H1 (cell line): ENCODE results near the gene CACFD1. TPM values are rescaled to one million over a fixed set of nuclear protein-coding genes. Genes with fewer than 3 reads are reported as not detected.

ENCODE experiments used
- CTCF ChIA-PET: fragments of 300-600 bp; sonication (Branson Sonifier 250); formaldehyde crosslinking; loops from one replicate; lab custom pipeline; 2021; ENCODE audit not compliant: partially characterized antibody; lab: Charles Lee
- POLR2A ChIA-PET: fragments of 300-600 bp; sonication (Branson Sonifier 250); formaldehyde crosslinking; loops from one replicate; lab custom pipeline; 2021; ENCODE audit warnings: inconsistent platforms; ENCODE audit not compliant: partially characterized antibody; lab: Charles Lee
- DNase-seq, 2 experiments: peaks; one replicate each; pipeline versions ENCODE4 v3.0.0 to v3.0.0-alpha.2; 2010 to 2022; ENCODE audit warnings: low spot score in 2 of 2, low read depth in 1 of 2, mixed read lengths in 1 of 2
- FAIRE-seq: peaks from 2 replicates; lab custom pipeline; 2011; peaks lifted over from hg19 to GRCh38; lab: Jason Lieb, UNC
- H2AFZ ChIP-seq: 2 replicates; pipeline ENCODE4 v1.8.1; 2012; ENCODE audit warnings: low read length, inconsistent platforms
- H2AK5ac ChIP-seq: 2 replicates; pipeline ENCODE4 v1.6.1; 2013; ENCODE audit warnings: low read depth, low read length
- H2BK120ac ChIP-seq: replicated peaks from 2 replicates; pipeline ENCODE3; 2013; ENCODE audit warnings: low read depth, low read length, inconsistent platforms
- H2BK12ac ChIP-seq: 2 replicates; pipeline ENCODE4 v1.6.1; 2013; ENCODE audit warnings: low read depth, low read length
- H2BK15ac ChIP-seq: 2 replicates; pipeline ENCODE4 v1.6.1; 2013; ENCODE audit warnings: low read length
- H2BK20ac ChIP-seq: 2 replicates; pipeline ENCODE4 v1.6.1; 2013; ENCODE audit warnings: low read length
- H2BK5ac ChIP-seq: 2 replicates; pipeline ENCODE4 v1.6.1; 2013; ENCODE audit warnings: low read depth, low read length
- H3K14ac ChIP-seq: 2 replicates; pipeline ENCODE4 v1.6.1; 2013; ENCODE audit warnings: inconsistent platforms; ENCODE audit not compliant: insufficient read length
- H3K18ac ChIP-seq: 2 replicates; pipeline ENCODE4 v1.6.1; 2013; ENCODE audit warnings: low read length; ENCODE audit errors: extremely low read depth
- H3K23ac ChIP-seq: 2 replicates; pipeline ENCODE4 v1.6.1; 2013; ENCODE audit warnings: inconsistent platforms; ENCODE audit not compliant: insufficient read length
- H3K23me2 ChIP-seq: 2 replicates; pipeline ENCODE4 v1.6.1; 2013; ENCODE audit warnings: low read depth, low read length
- H3K27ac ChIP-seq: 2 replicates; pipeline ENCODE4 v1.6.1; 2011; ENCODE audit warnings: low read depth, low read length, inconsistent platforms
- H3K27me3 ChIP-seq, 4 experiments: replicated peaks in 1 of 4; 1 replicate in 1 of 4; 2 replicates in 3 of 4; pipeline versions ENCODE4 v1.6.1 to v1.8.1; 2011 to 2013; ENCODE audit warnings: low read length in 3 of 4, mild to moderate bottlenecking in 3 of 4, inconsistent platforms in 2 of 4, mixed read lengths in 2 of 4, moderate library complexity in 1 of 4; ENCODE audit not compliant: control insufficient read depth in 3 of 4, insufficient read depth in 3 of 4; ENCODE audit errors: extremely low read depth in 1 of 4
- H3K36me3 ChIP-seq, 4 experiments: 2 replicates each; pipeline versions ENCODE4 v1.6.1 to v1.8.1; 2011 to 2013; ENCODE audit warnings: mild to moderate bottlenecking in 4 of 4, low read length in 3 of 4, moderate library complexity in 2 of 4, control low read depth in 1 of 4, inconsistent platforms in 1 of 4; ENCODE audit not compliant: insufficient read depth in 4 of 4, control insufficient read depth in 2 of 4
- H3K4ac ChIP-seq: replicated peaks from 2 replicates; pipeline ENCODE3; 2013; ENCODE audit warnings: low read length, low read depth, mixed read lengths, inconsistent platforms; ENCODE audit not compliant: insufficient read length
- H3K4me1 ChIP-seq, 4 experiments: replicated peaks in 1 of 4; 1 replicate in 1 of 4; 2 replicates in 3 of 4; pipeline versions ENCODE4 v1.6.1 to v1.8.1; 2011 to 2013; ENCODE audit warnings: low read length in 3 of 4, inconsistent platforms in 2 of 4, mixed read lengths in 1 of 4; ENCODE audit not compliant: insufficient read depth in 4 of 4, control insufficient read depth in 3 of 4
- H3K4me2 ChIP-seq, 2 experiments: 2 replicates each; pipeline versions ENCODE4 v1.6.1 to v1.8.1; 2011 to 2013; ENCODE audit warnings: low read depth in 2 of 2, low read length in 2 of 2, control low read depth in 1 of 2, inconsistent platforms in 1 of 2, mild to moderate bottlenecking in 1 of 2; ENCODE audit not compliant: insufficient read depth in 1 of 2
- H3K4me3 ChIP-seq, 4 experiments: fragments of 200-600, 300-600 bp in 1 of 4; sonication (generic), shearing (Covaris generic), sonication (Bioruptor Twin) in 1 of 4; 2 replicates each; pipeline versions ENCODE4 v1.5.1 to v1.8.1; 2011 to 2016; ENCODE audit warnings: low read length in 4 of 4, low read depth in 3 of 4, control low read depth in 2 of 4, inconsistent platforms in 2 of 4, mild to moderate bottlenecking in 2 of 4, mixed read lengths in 1 of 4, moderate library complexity in 1 of 4; ENCODE audit not compliant: insufficient read depth in 2 of 4; ENCODE audit errors: extremely low read depth in 1 of 4
- H3K56ac ChIP-seq: replicated peaks from 2 replicates; pipeline ENCODE3; 2013; ENCODE audit warnings: low read depth, mild to moderate bottlenecking, mixed read lengths, low read length, inconsistent platforms; ENCODE audit not compliant: insufficient read length
- H3K79me1 ChIP-seq: 2 replicates; pipeline ENCODE4 v1.6.1; 2013; ENCODE audit warnings: low read depth, low read length, control low read depth
- H3K79me2 ChIP-seq, 2 experiments: 2 replicates each; pipeline versions ENCODE4 v1.6.1 to v1.8.1; 2012 to 2013; ENCODE audit warnings: low read length in 2 of 2, mild to moderate bottlenecking in 2 of 2, inconsistent platforms in 1 of 2; ENCODE audit not compliant: insufficient read depth in 2 of 2, control insufficient read depth in 1 of 2
- H3K9ac ChIP-seq, 4 experiments: replicated peaks in 1 of 4; 1 replicate in 1 of 4; 2 replicates in 3 of 4; pipeline versions ENCODE4 v1.6.1 to v1.8.1; 2011 to 2013; ENCODE audit warnings: low read depth in 3 of 4, low read length in 3 of 4, control low read depth in 2 of 4, mild to moderate bottlenecking in 2 of 4, moderate library complexity in 2 of 4, inconsistent platforms in 1 of 4; ENCODE audit errors: extremely low read depth in 1 of 4
- H3K9me3 ChIP-seq, 2 experiments: 2 replicates each; pipeline versions ENCODE4 v1.6.1 to v1.8.1; 2012 to 2013; ENCODE audit warnings: mild to moderate bottlenecking in 2 of 2, moderate library complexity in 2 of 2, control low read depth in 1 of 2, inconsistent platforms in 1 of 2, low read depth in 1 of 2, low read length in 1 of 2, mixed read lengths in 1 of 2; ENCODE audit not compliant: insufficient read depth in 2 of 2
- H4K20me1 ChIP-seq, 2 experiments: replicated peaks in 1 of 2; 2 replicates each; pipeline versions ENCODE3 to v1.8.1; 2011 to 2013; ENCODE audit warnings: inconsistent platforms in 2 of 2, low read length in 2 of 2, mild to moderate bottlenecking in 1 of 2; ENCODE audit not compliant: insufficient read depth in 2 of 2, control insufficient read depth in 1 of 2
- H4K5ac ChIP-seq: 2 replicates; pipeline ENCODE4 v1.6.1; 2013; ENCODE audit warnings: low read length, low read depth, mixed read lengths, inconsistent platforms; ENCODE audit not compliant: insufficient read length
- H4K8ac ChIP-seq: 2 replicates; pipeline ENCODE4 v1.8.0; 2013; ENCODE audit warnings: mild to moderate bottlenecking, moderate library complexity, low read length, inconsistent platforms; ENCODE audit not compliant: insufficient read depth; ENCODE audit errors: extremely low read depth
- H4K91ac ChIP-seq: replicated peaks from 2 replicates; pipeline ENCODE3; 2013; ENCODE audit warnings: low read length, mixed read lengths, inconsistent platforms; ENCODE audit not compliant: insufficient read length
- ASH2L ChIP-seq: fragments of 200-600, 300-600 bp; sonication (generic); IDR thresholded peaks from one replicate; pipeline ENCODE4 v1.7.1; 2017; ENCODE audit warnings: low read length
- CBX8 ChIP-seq: fragments of 300-800, 300-1000 bp; sonication (generic); IDR thresholded peaks from 2 replicates; pipeline ENCODE4 v1.7.1; 2016; ENCODE audit warnings: low read depth, low read length, borderline replicate concordance
- CHD2 ChIP-seq: IDR thresholded peaks from 2 replicates; pipeline ENCODE4 v1.6.1; 2012; ENCODE audit warnings: low read length, improper control_type of control experiment
- JUND ChIP-seq: IDR thresholded peaks from 2 replicates; pipeline ENCODE4 v1.6.1; 2011; ENCODE audit warnings: mild to moderate bottlenecking, improper control_type of control experiment, low read length
- KDM4A ChIP-seq: IDR thresholded peaks from one replicate; pipeline ENCODE4 v1.7.1; 2012; ENCODE audit warnings: low read depth, mild to moderate bottlenecking, moderate library complexity, low read length, inconsistent platforms; ENCODE audit not compliant: severe bottlenecking
- MAX ChIP-seq: IDR thresholded peaks from 2 replicates; pipeline ENCODE4 v1.6.1; 2012; ENCODE audit warnings: inconsistent platforms
- POLR2A ChIP-seq, 2 experiments: IDR thresholded peaks; 1 replicate in 1 of 2; 2 replicates in 1 of 2; pipeline ENCODE4 v1.6.1; 2011; ENCODE audit warnings: low read depth in 2 of 2, low read length in 2 of 2, mild to moderate bottlenecking in 2 of 2; ENCODE audit errors: control extremely low read depth in 1 of 2
- RBBP5 ChIP-seq: IDR thresholded peaks from 2 replicates; pipeline ENCODE4 v1.7.1; 2012; ENCODE audit warnings: low read depth, mild to moderate bottlenecking, inconsistent platforms, low read length, moderate library complexity, borderline replicate concordance
- RNF2 ChIP-seq: fragments of 200-900, 300-1000 bp; sonication (generic); IDR thresholded peaks from 2 replicates; pipeline ENCODE4 v1.7.1; 2016; ENCODE audit warnings: borderline replicate concordance, low read depth, mild to moderate bottlenecking, antibody characterized with exemption, low read length; ENCODE audit not compliant: poor library complexity, severe bottlenecking; ENCODE audit errors: missing control alignments
- SP4 ChIP-seq: IDR thresholded peaks from 2 replicates; pipeline ENCODE4 v1.6.1; 2012; ENCODE audit warnings: low read length, inconsistent platforms
- TAF1 ChIP-seq: IDR thresholded peaks from 2 replicates; pipeline ENCODE4 v1.6.1; 2011; ENCODE audit warnings: mild to moderate bottlenecking, low read depth, low read length
- USF2 ChIP-seq: IDR thresholded peaks from 2 replicates; pipeline ENCODE4 v1.6.1; 2011; ENCODE audit warnings: low read length, improper control_type of control experiment
- YY1 ChIP-seq: IDR thresholded peaks from 2 replicates; pipeline ENCODE4 v1.6.1; 2011; ENCODE audit warnings: low read depth, mild to moderate bottlenecking, low read length
- WGBS, 2 experiments: shearing (Covaris generic) in 1 of 2; methylation state at CpG; one replicate each; pipeline versions ENCODE4 v1.1.6 to v1.1.7; 2013 to 2015; ENCODE audit warnings: low lambda C conversion rate in 2 of 2, mixed read lengths in 2 of 2, inconsistent platforms in 1 of 2, low coverage in 1 of 2, missing lambda C conversion rate in 1 of 2; ENCODE audit not compliant: insufficient replicate concordance in 2 of 2, insufficient coverage in 1 of 2, insufficient read length in 1 of 2; ENCODE audit errors: extremely low coverage in 1 of 2, missing lambda C conversion rate in 1 of 2; 5-methylcytosine and 5-hydroxymethylcytosine counted together
- polyA plus RNA-seq, 7 experiments: library from polyadenylated mRNA; depleted of rRNA in 3 of 7; stranded (reverse) in 5 of 7; unstranded in 2 of 7; fragments of >200 nt in 5 of 7; fragments of 200-250 nt in 2 of 7; gene quantifications; 1 replicate in 5 of 7; 2 replicates in 1 of 7; 4 replicates in 1 of 7; pipeline versions ENCODE4 v1.2.1 to v1.2.3, GENCODE V29; 2011 to 2013; ENCODE audit warnings: missing spikeins in 2 of 7, mixed read lengths in 2 of 7
- total RNA-seq: library from RNA; stranded (reverse); fragmentation: NEBNext Ultra II Directional; extraction: Animal tissue kit (Norgen Biotek cat#: 25700); gene quantifications from 2 replicates; pipeline ENCODE4 v1.2.1, GENCODE V29; 2021

Gene CACFD1
- total and polyA plus RNA-seq, 2 of the 8 experiments (the other 6 are each of a cell fraction or from before 2014, with no cell fraction given) = 13.4 to 15.5 TPM

- DNase-seq (no peak), FAIRE-seq (no peak)
- H3K56ac ChIP-seq = no peak overlapping the region
- H2BK5ac ChIP-seq = 0 out of 2 replicates have a peak overlapping the region, but pooled peaks have one; percentile 35
- H2AFZ ChIP-seq = no peak overlapping the region
- no peak overlapping the region for H2BK120ac ChIP-seq
- H4K8ac ChIP-seq = no peak overlapping the region
- no peak overlapping the region for H3K27ac ChIP-seq
- no peak overlapping the region for H2AK5ac ChIP-seq
- no peaks in the 10 kb centered on the region for H3K36me3 ChIP-seq
- peaks cover 0 to 2% of the 10 kb centered on the region in 2 experiments for H4K20me1 ChIP-seq
- peaks cover 2 to 10% (median 7%) of the 10 kb centered on the region in 4 experiments for H3K4me1 ChIP-seq
- CTCF ChIA-PET = interaction anchor here (0.6 to 6.9 kb wide), 9 partner anchors 10 to 69 kb away, joined by 3 to 64 read pairs (median 4); no protein-coding TSS in a partner anchor
- no peak overlapping the region for H4K91ac ChIP-seq
- no peak overlapping the region for H3K18ac ChIP-seq
- no peak overlapping the region for H3K23ac ChIP-seq
- POLR2A ChIA-PET = interaction anchor here (0.7 to 1.3 kb wide), 4 partner anchors 13 to 44 kb away, joined by 3 to 4 read pairs (median 4); no protein-coding TSS in a partner anchor
- H3K27me3 ChIP-seq = no peaks in the 10 kb centered on the region; a peak in 2 of 7 replicates
- no peak overlapping the region for H4K5ac ChIP-seq
- H3K9me3 ChIP-seq = no peaks in the 10 kb centered on the region
- H2BK15ac ChIP-seq = 0 out of 2 replicates have a peak overlapping the region, but pooled peaks have one; percentile 61
- H3K4me2 ChIP-seq = no peak overlapping the region
- no peak overlapping the region for H2BK12ac ChIP-seq
- no peak overlapping the region for H3K9ac ChIP-seq
- no peak overlapping the region for H3K14ac ChIP-seq
- no peak overlapping the region for H3K4me3 ChIP-seq
- 93% methylated on average over 10 of the region's 11 CpGs; no CpG with 5 or more reads in 1 of the 2 experiments for WGBS, 2 experiments
- no peak overlapping the region for H3K4ac ChIP-seq
- peaks cover 0 to 2% of the 10 kb centered on the region in 2 experiments; a peak in 1 of 4 replicates for H3K79me2 ChIP-seq
- H2BK20ac ChIP-seq = no peak overlapping the region
- H3K79me1 ChIP-seq = no peaks in the 10 kb centered on the region; the same call in 1 of the 2 replicates
- H3K23me2 ChIP-seq = peaks cover 7% of the 10 kb centered on the region; the same call in 1 of the 2 replicates
- TF ChIP-seq KDM4A (no peak), POLR2A (IDR thresholded peaks at IDR 0.05; ENCODE audit: control extremely low read depth in 1 of 2, low read depth in 2 of 2, low read length in 2 of 2) (no peak), MAX (no peak), SP4 (no peak), RBBP5 (no peak), CBX8 (no peak), TAF1 (no peak), ASH2L (no peak), RNF2 (no peak), JUND (no peak), YY1 (no peak), CHD2 (no peak), USF2 (no peak)
These were observed 3.8 kb upstream of the CACFD1 start for GRCh38 chr9:133455936-133456335.
